ENCODE measurements around the gene LMBR1. TPM values are rescaled to one million over a fixed set of nuclear protein-coding genes. Genes with fewer than 3 reads are reported as not detected.

Gene LMBR1
- total RNA-seq, 1 donor from 2014 or later = 159 TPM

DNA sequence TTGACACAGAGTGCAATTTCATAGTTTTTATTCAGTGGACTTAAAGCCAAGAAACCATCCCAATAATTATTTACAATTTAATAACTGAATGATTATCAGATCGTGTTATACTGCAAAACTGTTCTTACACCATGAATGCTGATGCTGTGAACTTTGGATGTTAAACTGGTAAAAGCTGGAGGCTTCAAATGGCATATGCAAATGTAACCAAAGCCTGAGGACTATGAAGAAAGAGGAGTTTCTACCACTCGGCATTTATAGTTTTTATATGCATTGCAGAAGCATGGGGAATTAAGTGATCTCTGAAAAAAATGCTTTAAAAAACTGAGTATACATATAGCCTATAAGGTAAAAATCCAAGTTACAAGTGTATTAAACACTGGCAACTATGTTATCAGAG, 210.1 kb downstream of the LMBR1 start:
- no peak overlapping the region for H3K27ac Mint-ChIP-seq (ENCODE audit: unreplicated experiment)
- H3K4me1 Mint-ChIP-seq (ENCODE audit: unreplicated experiment) = peaks cover 4% of the 10 kb centered on the region
- no peaks in the 10 kb centered on the region for H3K27me3 Mint-ChIP-seq (ENCODE audit: unreplicated experiment)
- peaks cover 16% of the 10 kb centered on the region for H3K36me3 Mint-ChIP-seq (ENCODE audit: low read depth, unreplicated experiment)
- H3K9me3 Mint-ChIP-seq (ENCODE audit: unreplicated experiment) = no peaks in the 10 kb centered on the region
- no peak overlapping the region for H3K4me3 Mint-ChIP-seq (ENCODE audit: unreplicated experiment)
- no peak for DNase-seq (ENCODE audit: low spot score)
- TF ChIP-seq, protein P1, sequence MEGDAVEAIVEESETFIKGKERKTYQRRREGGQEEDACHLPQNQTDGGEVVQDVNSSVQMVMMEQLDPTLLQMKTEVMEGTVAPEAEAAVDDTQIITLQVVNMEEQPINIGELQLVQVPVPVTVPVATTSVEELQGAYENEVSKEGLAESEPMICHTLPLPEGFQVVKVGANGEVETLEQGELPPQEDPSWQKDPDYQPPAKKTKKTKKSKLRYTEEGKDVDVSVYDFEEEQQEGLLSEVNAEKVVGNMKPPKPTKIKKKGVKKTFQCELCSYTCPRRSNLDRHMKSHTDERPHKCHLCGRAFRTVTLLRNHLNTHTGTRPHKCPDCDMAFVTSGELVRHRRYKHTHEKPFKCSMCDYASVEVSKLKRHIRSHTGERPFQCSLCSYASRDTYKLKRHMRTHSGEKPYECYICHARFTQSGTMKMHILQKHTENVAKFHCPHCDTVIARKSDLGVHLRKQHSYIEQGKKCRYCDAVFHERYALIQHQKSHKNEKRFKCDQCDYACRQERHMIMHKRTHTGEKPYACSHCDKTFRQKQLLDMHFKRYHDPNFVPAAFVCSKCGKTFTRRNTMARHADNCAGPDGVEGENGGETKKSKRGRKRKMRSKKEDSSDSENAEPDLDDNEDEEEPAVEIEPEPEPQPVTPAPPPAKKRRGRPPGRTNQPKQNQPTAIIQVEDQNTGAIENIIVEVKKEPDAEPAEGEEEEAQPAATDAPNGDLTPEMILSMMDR (IDR thresholded peaks at IDR 0.05; ENCODE audit: unreplicated experiment) = no peak

DNA sequence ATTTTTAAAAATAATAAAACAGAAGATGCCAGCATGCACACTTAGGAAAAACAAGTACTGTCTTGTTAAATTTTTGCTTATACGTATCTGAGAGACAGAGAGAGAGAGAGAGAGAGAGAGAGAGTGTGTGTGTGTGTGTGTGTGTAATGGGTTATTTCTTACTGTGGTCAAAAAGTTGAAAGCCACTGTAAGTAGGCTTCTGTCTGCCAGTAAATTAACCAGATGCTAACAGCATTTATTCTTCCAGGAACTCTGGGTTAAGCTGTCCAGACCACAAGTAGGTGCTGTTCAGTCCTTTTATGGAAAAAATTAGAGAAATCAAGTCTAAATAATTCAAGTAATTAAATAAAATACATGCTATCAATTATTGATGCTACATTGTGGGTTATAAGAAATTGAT, 212.7 kb downstream of the LMBR1 start:
- peaks cover 2% of the 10 kb centered on the region for H3K27me3 Mint-ChIP-seq (ENCODE audit: unreplicated experiment)
- DNase-seq (ENCODE audit: low spot score) = no peak
- TF ChIP-seq, protein P1 (IDR thresholded peaks at IDR 0.05; ENCODE audit: unreplicated experiment) = no peak
- H3K36me3 Mint-ChIP-seq (ENCODE audit: low read depth, unreplicated experiment) = peaks cover 29% of the 10 kb centered on the region
- no peaks in the 10 kb centered on the region for H3K9me3 Mint-ChIP-seq (ENCODE audit: unreplicated experiment)
- H3K4me1 Mint-ChIP-seq (ENCODE audit: unreplicated experiment) = peaks cover 4% of the 10 kb centered on the region
- no peak overlapping the region for H3K27ac Mint-ChIP-seq (ENCODE audit: unreplicated experiment)
- H3K4me3 Mint-ChIP-seq (ENCODE audit: unreplicated experiment) = no peak overlapping the region

DNA sequence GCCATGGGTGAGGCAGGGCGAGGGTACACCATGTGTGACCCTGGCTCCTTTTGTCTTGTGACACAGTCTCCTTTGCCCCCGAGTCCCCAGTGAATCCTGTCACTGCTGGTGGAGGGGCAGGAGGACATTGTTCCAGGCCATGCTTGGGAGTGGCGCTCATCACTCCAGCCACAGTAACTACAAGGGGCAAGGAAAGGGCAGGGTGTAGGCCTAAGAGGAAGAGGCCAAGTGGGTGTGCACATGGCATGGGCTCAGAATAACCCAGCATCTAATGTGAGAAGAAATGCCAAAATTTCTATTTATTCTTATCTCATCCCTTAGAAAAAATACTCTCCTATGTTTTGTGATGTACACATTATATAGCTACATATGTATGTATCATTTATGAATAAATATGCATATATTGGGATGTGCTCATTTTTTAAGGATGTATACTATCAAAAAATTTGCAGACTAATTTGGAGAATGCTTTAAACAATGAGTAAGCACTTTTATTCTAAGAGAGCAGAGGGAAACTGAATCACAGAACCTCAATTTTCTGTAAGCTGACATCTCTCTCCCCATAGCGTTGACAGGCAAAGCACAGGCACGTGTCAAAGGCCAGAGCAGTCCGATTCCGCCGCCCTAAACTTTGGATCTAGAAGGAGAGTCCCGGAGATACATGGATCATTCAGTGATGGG, 215.5 kb downstream of the LMBR1 start:
- TF ChIP-seq, protein P1 (IDR thresholded peaks at IDR 0.05; ENCODE audit: unreplicated experiment) = no peak
- Mint-ChIP-seq H3K27ac (ENCODE audit: unreplicated experiment) (no peak overlapping the region), H3K36me3 (ENCODE audit: low read depth, unreplicated experiment) (peaks cover 35% of the 10 kb centered on the region), H3K4me1 (ENCODE audit: unreplicated experiment) (no peaks in the 10 kb centered on the region), H3K4me3 (ENCODE audit: unreplicated experiment) (no peak overlapping the region), H3K9me3 (ENCODE audit: unreplicated experiment) (no peaks in the 10 kb centered on the region), H3K27me3 (ENCODE audit: unreplicated experiment) (peaks cover 2% of the 10 kb centered on the region)
- no peak for DNase-seq (ENCODE audit: low spot score)

DNA sequence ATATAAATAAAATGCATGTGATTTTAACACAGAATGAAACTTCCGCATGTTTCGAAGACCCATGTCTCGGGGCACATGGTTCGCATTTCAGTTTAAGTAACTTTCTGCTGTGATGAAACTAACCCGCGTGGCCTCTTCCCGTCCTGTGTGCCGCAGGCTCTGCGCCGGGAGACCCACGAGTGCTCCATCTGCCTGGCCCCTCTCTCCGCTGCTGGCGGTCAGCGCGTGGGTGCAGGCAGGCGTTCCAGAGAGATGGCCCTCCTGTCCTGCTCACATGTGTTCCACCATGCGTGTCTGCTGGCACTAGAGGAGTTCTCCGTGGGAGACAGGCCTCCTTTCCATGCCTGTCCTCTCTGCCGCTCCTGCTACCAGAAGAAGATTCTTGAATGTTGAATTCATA, 216.7 kb downstream of the LMBR1 start:
- H3K4me3 Mint-ChIP-seq (ENCODE audit: unreplicated experiment) = no peak overlapping the region
- H3K27me3 Mint-ChIP-seq (ENCODE audit: unreplicated experiment) = peaks cover 2% of the 10 kb centered on the region
- TF ChIP-seq, protein P1 (IDR thresholded peaks at IDR 0.05; ENCODE audit: unreplicated experiment) = no peak
- H3K27ac Mint-ChIP-seq (ENCODE audit: unreplicated experiment) = no peak overlapping the region
- no peaks in the 10 kb centered on the region for H3K4me1 Mint-ChIP-seq (ENCODE audit: unreplicated experiment)
- H3K9me3 Mint-ChIP-seq (ENCODE audit: unreplicated experiment) = no peaks in the 10 kb centered on the region
- DNase-seq (ENCODE audit: low spot score) = no peak
- peaks cover 35% of the 10 kb centered on the region for H3K36me3 Mint-ChIP-seq (ENCODE audit: low read depth, unreplicated experiment)

DNA sequence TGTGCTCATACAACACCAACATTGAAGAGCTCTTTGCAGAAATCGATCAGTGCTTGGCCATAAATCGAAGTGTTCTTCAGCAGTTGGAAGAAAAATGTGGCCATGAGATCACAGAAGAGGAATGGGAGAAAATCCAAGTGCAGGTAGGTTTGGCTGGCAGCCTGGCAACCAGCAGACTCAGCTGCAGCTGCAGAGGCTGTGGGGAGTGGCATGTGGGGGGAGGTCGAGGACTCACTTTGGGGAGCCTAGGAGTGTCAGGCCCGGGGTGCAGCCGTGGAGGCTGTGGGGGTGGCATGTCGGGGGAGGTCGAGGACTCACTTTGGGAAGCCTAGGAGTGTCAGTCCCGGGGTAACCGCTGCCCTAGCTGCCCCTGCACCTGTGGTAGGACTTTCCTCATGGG, 217.3 kb downstream of the LMBR1 start:
- Mint-ChIP-seq H3K36me3 (ENCODE audit: low read depth, unreplicated experiment) (peaks cover 39% of the 10 kb centered on the region), H3K4me1 (ENCODE audit: unreplicated experiment) (peaks cover 4% of the 10 kb centered on the region), H3K9me3 (ENCODE audit: unreplicated experiment) (no peaks in the 10 kb centered on the region), H3K27ac (ENCODE audit: unreplicated experiment) (peak overlapping the region; percentile 62), H3K27me3 (ENCODE audit: unreplicated experiment) (peaks cover 2% of the 10 kb centered on the region), H3K4me3 (ENCODE audit: unreplicated experiment) (no peak overlapping the region)
- DNase-seq (ENCODE audit: low spot score) = no peak
- TF ChIP-seq, protein P1 (IDR thresholded peaks at IDR 0.05; ENCODE audit: unreplicated experiment) = no peak
